ENCODE measurements around the gene RPRD1A.

- TF ChIP-seq CTCF (IDR thresholded peaks at IDR 0.05; ENCODE audit: insufficient read depth, low read length): no peak
- no peak for TF ChIP-seq POLR2AphosphoS5 (IDR thresholded peaks at IDR 0.05; ENCODE audit: low read depth)
- no peak for TF ChIP-seq GABPA (IDR thresholded peaks at IDR 0.05; ENCODE audit: low read depth)
- TF ChIP-seq REST (IDR thresholded peaks at IDR 0.05; ENCODE audit: insufficient replicate concordance, low read depth): no peak
Observed at GRCh38 chr18:36114738-36115137, 47.4 kb upstream of the RPRD1A start.

All from HL-60 (cell line).